Measurements from ENCODE around the gene ACOT4.

The ACOT4 gene

DNA sequence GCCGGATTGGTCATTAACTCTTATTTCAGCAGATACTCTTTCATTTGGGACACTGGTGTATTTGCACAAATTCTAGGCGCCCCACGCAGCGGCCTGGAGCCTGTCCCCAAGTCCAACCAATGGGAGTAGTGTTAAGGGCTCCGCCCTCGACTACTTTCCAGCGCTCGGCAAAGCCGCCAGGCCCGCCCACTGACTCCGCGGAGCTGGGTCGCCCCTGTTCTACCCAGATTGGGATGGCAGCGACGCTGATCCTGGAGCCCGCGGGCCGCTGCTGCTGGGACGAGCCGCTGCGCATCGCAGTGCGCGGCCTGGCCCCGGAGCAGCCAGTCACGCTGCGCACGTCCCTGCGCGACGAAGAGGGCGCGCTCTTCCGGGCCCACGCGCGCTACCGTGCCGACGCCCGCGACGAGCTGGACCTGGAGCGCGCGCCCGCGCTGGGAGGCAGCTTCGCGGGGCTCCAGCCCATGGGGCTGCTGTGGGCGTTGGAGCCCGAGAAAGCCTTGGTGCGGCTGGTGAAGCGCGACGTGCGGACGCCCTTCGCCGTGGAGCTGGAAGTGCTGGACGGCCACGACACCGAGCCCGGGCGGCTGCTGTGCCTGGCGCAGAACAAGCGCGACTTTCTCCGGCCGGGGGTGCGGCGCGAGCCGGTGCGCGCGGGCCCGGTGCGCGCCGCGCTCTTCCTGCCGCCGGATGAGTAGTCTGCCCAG is 20.8 kb downstream of the ACOT4 start, which contains the start of gene ACOT6 (continued):
- TF ChIP-seq, protein P1, sequence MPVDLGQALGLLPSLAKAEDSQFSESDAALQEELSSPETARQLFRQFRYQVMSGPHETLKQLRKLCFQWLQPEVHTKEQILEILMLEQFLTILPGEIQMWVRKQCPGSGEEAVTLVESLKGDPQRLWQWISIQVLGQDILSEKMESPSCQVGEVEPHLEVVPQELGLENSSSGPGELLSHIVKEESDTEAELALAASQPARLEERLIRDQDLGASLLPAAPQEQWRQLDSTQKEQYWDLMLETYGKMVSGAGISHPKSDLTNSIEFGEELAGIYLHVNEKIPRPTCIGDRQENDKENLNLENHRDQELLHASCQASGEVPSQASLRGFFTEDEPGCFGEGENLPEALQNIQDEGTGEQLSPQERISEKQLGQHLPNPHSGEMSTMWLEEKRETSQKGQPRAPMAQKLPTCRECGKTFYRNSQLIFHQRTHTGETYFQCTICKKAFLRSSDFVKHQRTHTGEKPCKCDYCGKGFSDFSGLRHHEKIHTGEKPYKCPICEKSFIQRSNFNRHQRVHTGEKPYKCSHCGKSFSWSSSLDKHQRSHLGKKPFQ (tag by site-specific recombination; IDR thresholded peaks at IDR 0.05), result no peak
- TF ChIP-seq, protein P2, sequence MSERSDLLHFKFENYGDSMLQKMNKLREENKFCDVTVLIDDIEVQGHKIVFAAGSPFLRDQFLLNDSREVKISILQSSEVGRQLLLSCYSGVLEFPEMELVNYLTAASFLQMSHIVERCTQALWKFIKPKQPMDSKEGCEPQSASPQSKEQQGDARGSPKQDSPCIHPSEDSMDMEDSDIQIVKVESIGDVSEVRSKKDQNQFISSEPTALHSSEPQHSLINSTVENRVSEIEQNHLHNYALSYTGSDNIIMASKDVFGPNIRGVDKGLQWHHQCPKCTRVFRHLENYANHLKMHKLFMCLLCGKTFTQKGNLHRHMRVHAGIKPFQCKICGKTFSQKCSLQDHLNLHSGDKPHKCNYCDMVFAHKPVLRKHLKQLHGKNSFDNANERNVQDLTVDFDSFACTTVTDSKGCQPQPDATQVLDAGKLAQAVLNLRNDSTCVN (tag by site-specific recombination; optimal IDR thresholded peaks at IDR 0.05), result peak; percentile 92
- TF ChIP-seq ZNF501 (tag by site-specific recombination; IDR thresholded peaks at IDR 0.05) (no peak), ZNF626 (tag by site-specific recombination; IDR thresholded peaks at IDR 0.05) (no peak), SP2 (tag by site-specific recombination; IDR thresholded peaks at IDR 0.05) (peak; percentile 52), ZNF354C (tag by site-specific recombination; IDR thresholded peaks at IDR 0.05; ENCODE audit: borderline replicate concordance, low read depth) (no peak), ZNF473 (tag by site-specific recombination; IDR thresholded peaks at IDR 0.05) (no peak), HOXD13 (CRISPR knock-in tag; IDR thresholded peaks at IDR 0.05; ENCODE audit: borderline replicate concordance) (no peak), ZNF623 (tag by site-specific recombination; IDR thresholded peaks at IDR 0.05) (no peak), YY1 (tag by site-specific recombination; IDR thresholded peaks at IDR 0.05) (no peak), ZNF48 (tag by site-specific recombination; IDR thresholded peaks at IDR 0.05) (no peak), YY2 (tag by site-specific recombination; IDR thresholded peaks at IDR 0.05) (no peak), ZNF112 (tag by site-specific recombination; IDR thresholded peaks at IDR 0.05) (no peak), ZNF837 (tag by site-specific recombination; IDR thresholded peaks at IDR 0.05) (no peak), GLIS2 (tag by site-specific recombination; IDR thresholded peaks at IDR 0.05) (no peak), ZNF561 (tag by site-specific recombination; IDR thresholded peaks at IDR 0.05; ENCODE audit: borderline replicate concordance) (peak; percentile 54; the same call in 1 of the 2 replicates), HOXA7 (CRISPR knock-in tag; IDR thresholded peaks at IDR 0.05; ENCODE audit: borderline replicate concordance) (no peak), KLF9 (tag by site-specific recombination; IDR thresholded peaks at IDR 0.05; ENCODE audit: low read depth) (peak; percentile 53), ZBTB20 (tag by site-specific recombination; IDR thresholded peaks at IDR 0.05) (peak; percentile 35; the same call in 1 of the 2 replicates), SETDB1 (IDR thresholded peaks at IDR 0.05; ENCODE audit: insufficient read length, low read length) (no peak), SCRT2 (tag by site-specific recombination; IDR thresholded peaks at IDR 0.05) (no peak), MEIS1 (CRISPR knock-in tag; IDR thresholded peaks at IDR 0.05; ENCODE audit: borderline replicate concordance) (no peak), ZBTB21 (tag by site-specific recombination; IDR thresholded peaks at IDR 0.05) (no peak), ZNF658 (tag by site-specific recombination; IDR thresholded peaks at IDR 0.05) (no peak), ZNF214 (tag by site-specific recombination; IDR thresholded peaks at IDR 0.05; ENCODE audit: borderline replicate concordance) (no peak), ZNF548 (tag by site-specific recombination; IDR thresholded peaks at IDR 0.05) (no peak), ZNF37A (tag by site-specific recombination; IDR thresholded peaks at IDR 0.05) (no peak), ZNF530 (tag by site-specific recombination; IDR thresholded peaks at IDR 0.05; ENCODE audit: low read depth) (no peak)
- TF ChIP-seq, protein P3, sequence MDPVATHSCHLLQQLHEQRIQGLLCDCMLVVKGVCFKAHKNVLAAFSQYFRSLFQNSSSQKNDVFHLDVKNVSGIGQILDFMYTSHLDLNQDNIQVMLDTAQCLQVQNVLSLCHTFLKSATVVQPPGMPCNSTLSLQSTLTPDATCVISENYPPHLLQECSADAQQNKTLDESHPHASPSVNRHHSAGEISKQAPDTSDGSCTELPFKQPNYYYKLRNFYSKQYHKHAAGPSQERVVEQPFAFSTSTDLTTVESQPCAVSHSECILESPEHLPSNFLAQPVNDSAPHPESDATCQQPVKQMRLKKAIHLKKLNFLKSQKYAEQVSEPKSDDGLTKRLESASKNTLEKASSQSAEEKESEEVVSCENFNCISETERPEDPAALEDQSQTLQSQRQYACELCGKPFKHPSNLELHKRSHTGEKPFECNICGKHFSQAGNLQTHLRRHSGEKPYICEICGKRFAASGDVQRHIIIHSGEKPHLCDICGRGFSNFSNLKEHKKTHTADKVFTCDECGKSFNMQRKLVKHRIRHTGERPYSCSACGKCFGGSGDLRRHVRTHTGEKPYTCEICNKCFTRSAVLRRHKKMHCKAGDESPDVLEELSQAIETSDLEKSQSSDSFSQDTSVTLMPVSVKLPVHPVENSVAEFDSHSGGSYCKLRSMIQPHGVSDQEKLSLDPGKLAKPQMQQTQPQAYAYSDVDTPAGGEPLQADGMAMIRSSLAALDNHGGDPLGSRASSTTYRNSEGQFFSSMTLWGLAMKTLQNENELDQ (tag by site-specific recombination; IDR thresholded peaks at IDR 0.05; ENCODE audit: low read depth), result no peak
- TF ChIP-seq, protein P4, sequence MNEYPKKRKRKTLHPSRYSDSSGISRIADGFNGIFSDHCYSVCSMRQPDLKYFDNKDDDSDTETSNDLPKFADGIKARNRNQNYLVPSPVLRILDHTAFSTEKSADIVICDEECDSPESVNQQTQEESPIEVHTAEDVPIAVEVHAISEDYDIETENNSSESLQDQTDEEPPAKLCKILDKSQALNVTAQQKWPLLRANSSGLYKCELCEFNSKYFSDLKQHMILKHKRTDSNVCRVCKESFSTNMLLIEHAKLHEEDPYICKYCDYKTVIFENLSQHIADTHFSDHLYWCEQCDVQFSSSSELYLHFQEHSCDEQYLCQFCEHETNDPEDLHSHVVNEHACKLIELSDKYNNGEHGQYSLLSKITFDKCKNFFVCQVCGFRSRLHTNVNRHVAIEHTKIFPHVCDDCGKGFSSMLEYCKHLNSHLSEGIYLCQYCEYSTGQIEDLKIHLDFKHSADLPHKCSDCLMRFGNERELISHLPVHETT (tag by site-specific recombination; IDR thresholded peaks at IDR 0.05), result no peak
- TF ChIP-seq, protein P5, sequence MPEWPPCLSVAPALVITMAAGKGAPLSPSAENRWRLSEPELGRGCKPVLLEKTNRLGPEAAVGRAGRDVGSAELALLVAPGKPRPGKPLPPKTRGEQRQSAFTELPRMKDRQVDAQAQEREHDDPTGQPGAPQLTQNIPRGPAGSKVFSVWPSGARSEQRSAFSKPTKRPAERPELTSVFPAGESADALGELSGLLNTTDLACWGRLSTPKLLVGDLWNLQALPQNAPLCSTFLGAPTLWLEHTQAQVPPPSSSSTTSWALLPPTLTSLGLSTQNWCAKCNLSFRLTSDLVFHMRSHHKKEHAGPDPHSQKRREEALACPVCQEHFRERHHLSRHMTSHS (tag by site-specific recombination; IDR thresholded peaks at IDR 0.05), result no peak
- TF ChIP-seq, protein P6, sequence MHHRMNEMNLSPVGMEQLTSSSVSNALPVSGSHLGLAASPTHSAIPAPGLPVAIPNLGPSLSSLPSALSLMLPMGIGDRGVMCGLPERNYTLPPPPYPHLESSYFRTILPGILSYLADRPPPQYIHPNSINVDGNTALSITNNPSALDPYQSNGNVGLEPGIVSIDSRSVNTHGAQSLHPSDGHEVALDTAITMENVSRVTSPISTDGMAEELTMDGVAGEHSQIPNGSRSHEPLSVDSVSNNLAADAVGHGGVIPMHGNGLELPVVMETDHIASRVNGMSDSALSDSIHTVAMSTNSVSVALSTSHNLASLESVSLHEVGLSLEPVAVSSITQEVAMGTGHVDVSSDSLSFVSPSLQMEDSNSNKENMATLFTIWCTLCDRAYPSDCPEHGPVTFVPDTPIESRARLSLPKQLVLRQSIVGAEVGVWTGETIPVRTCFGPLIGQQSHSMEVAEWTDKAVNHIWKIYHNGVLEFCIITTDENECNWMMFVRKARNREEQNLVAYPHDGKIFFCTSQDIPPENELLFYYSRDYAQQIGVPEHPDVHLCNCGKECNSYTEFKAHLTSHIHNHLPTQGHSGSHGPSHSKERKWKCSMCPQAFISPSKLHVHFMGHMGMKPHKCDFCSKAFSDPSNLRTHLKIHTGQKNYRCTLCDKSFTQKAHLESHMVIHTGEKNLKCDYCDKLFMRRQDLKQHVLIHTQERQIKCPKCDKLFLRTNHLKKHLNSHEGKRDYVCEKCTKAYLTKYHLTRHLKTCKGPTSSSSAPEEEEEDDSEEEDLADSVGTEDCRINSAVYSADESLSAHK (tag by site-specific recombination; IDR thresholded peaks at IDR 0.05), result no peak
